ENCODE measurements around the gene SPATA19.

SPATA19 gene

GRCh38 chr11:133834682-133835592 is 10.4 kb downstream of the SPATA19 start:
- no peak overlapping the region for H3K4me2 ChIP-seq (ENCODE audit: low read depth, low read length, poor library complexity, severe bottlenecking)
- H3K9me2 ChIP-seq (replicated peaks; ENCODE audit: insufficient read depth, low read length), result no peaks in the 10 kb centered on the region
- H3K36me3 ChIP-seq (ENCODE audit: low read length), result no peaks in the 10 kb centered on the region
- H3K9me3 ChIP-seq (ENCODE audit: insufficient read depth, low read length), result no peaks in the 10 kb centered on the region
- H3K27ac ChIP-seq (ENCODE audit: low read depth, low read length), result no peak overlapping the region
- no peaks in the 10 kb centered on the region for H3K79me2 ChIP-seq (ENCODE audit: insufficient read depth, low read length)
- H3F3A ChIP-seq (ENCODE audit: insufficient read depth), result no peaks in the 10 kb centered on the region
- no peak overlapping the region for H3K4me3 ChIP-seq (ENCODE audit: insufficient read depth, low read length, poor library complexity, severe bottlenecking)
- H4K20me1 ChIP-seq (ENCODE audit: low read depth, low read length), result no peaks in the 10 kb centered on the region
- no peak overlapping the region for H2AFZ ChIP-seq (ENCODE audit: low read depth, low read length, severe bottlenecking)
- H3K27me3 ChIP-seq (ENCODE audit: low read length), result no peaks in the 10 kb centered on the region
- no peak for TF ChIP-seq EZH2phosphoT487 (conservative IDR thresholded peaks at IDR 0.05; ENCODE audit: low read length)
- no peak overlapping the region for H3K9ac ChIP-seq (ENCODE audit: low read length)

- H3K9ac ChIP-seq (ENCODE audit: low read length), result no peak overlapping the region
- H3K36me3 ChIP-seq (ENCODE audit: low read length), result no peaks in the 10 kb centered on the region
- H3K4me2 ChIP-seq (ENCODE audit: low read depth, low read length, poor library complexity, severe bottlenecking), result no peak overlapping the region
- H2AFZ ChIP-seq (ENCODE audit: low read depth, low read length, severe bottlenecking), result no peak overlapping the region
- H3F3A ChIP-seq (ENCODE audit: insufficient read depth), result no peaks in the 10 kb centered on the region
- no peaks in the 10 kb centered on the region for H3K27me3 ChIP-seq (ENCODE audit: low read length)
- TF ChIP-seq CTCF (IDR thresholded peaks at IDR 0.05; ENCODE audit: insufficient read depth, low read length, poor library complexity, severe bottlenecking), result no peak
- TF ChIP-seq EZH2phosphoT487 (conservative IDR thresholded peaks at IDR 0.05; ENCODE audit: low read length), result no peak
- no peaks in the 10 kb centered on the region for H3K79me2 ChIP-seq (ENCODE audit: insufficient read depth, low read length)
- no peak overlapping the region for H3K4me3 ChIP-seq (ENCODE audit: insufficient read depth, low read length, poor library complexity, severe bottlenecking)
- no peak overlapping the region for H3K27ac ChIP-seq (ENCODE audit: low read depth, low read length)
- H3K9me3 ChIP-seq (ENCODE audit: insufficient read depth, low read length), result no peaks in the 10 kb centered on the region
- H4K20me1 ChIP-seq (ENCODE audit: low read depth, low read length), result no peaks in the 10 kb centered on the region
- H3K9me2 ChIP-seq (replicated peaks; ENCODE audit: insufficient read depth, low read length), result no peaks in the 10 kb centered on the region
These were observed 11.2 kb downstream of the SPATA19 start for GRCh38 chr11:133833898-133834681.

GRCh38 chr11:133832991-133833897 is 12.1 kb downstream of the SPATA19 start:
- H3K9me2 ChIP-seq (replicated peaks; ENCODE audit: insufficient read depth, low read length), result no peaks in the 10 kb centered on the region
- H3K9me3 ChIP-seq (ENCODE audit: insufficient read depth, low read length), result no peaks in the 10 kb centered on the region
- no peaks in the 10 kb centered on the region for H3K36me3 ChIP-seq (ENCODE audit: low read length)
- H3K9ac ChIP-seq (ENCODE audit: low read length), result no peak overlapping the region
- H3K4me2 ChIP-seq (ENCODE audit: low read depth, low read length, poor library complexity, severe bottlenecking), result no peak overlapping the region
- no peak for TF ChIP-seq EZH2phosphoT487 (conservative IDR thresholded peaks at IDR 0.05; ENCODE audit: low read length)
- no peak for TF ChIP-seq CTCF (IDR thresholded peaks at IDR 0.05; ENCODE audit: insufficient read depth, low read length, poor library complexity, severe bottlenecking)
- H3F3A ChIP-seq (ENCODE audit: insufficient read depth), result no peaks in the 10 kb centered on the region
- H3K27ac ChIP-seq (ENCODE audit: low read depth, low read length), result no peak overlapping the region
- H3K4me3 ChIP-seq (ENCODE audit: insufficient read depth, low read length, poor library complexity, severe bottlenecking), result no peak overlapping the region
- H3K27me3 ChIP-seq (ENCODE audit: low read length), result no peaks in the 10 kb centered on the region
- H3K79me2 ChIP-seq (ENCODE audit: insufficient read depth, low read length), result no peaks in the 10 kb centered on the region
- no peaks in the 10 kb centered on the region for H4K20me1 ChIP-seq (ENCODE audit: low read depth, low read length)
- no peak overlapping the region for H2AFZ ChIP-seq (ENCODE audit: low read depth, low read length, severe bottlenecking)

Measured in SU-DHL-6 (cell line).